Stimulated activated CD4-positive, alpha-beta T cell treated with anti-CD3 and anti-CD28 coated beads, Interleukin-12 subunit alpha, Interleukin-12 subunit beta, amount 100 ng/mL, for 24 hours (primary cell): ENCODE measurements around the gene TMEM117.

Source experiments
- DNase-seq, 2 experiments: peaks; one replicate each; pipeline ENCODE4 v3.0.0-alpha.2; 2020; ENCODE audit warnings: low read depth in 2 of 2

TMEM117 gene

DNA sequence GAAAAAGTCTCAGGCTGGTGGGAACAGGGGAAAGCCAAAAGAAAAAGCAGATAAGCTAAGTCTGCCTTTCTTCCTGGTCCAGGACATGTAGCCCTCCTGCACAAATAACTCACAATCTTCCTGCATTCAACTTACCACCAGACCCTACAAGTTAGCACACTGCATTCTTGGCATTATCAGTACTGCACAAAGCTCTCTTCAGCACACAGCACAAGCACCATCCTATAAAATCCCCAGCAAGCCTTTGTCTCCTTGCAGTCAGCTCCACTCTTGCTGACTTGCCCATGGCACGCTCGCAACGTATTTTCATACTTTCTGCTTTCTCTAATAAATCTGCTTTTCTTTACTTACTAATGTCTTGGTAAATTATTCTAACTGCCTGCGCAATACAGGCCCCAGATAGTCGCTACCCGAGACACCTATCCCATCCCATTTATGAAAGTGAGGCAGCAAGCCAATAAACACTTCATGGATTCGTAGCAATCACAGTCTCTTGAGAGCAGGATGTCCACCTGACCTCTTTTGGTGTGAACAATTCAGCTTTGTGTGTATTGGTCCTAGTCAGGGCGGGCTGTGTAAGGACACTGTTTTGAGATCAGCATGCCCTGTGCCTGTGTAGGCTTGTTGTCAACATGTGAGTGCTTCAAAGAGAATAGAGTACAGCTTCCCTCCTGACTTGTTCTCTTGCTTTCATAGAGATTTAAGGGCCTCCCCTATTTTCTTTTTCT, 49.0 kb downstream of the TMEM117 start:
- DNase-seq, result no peak

DNA sequence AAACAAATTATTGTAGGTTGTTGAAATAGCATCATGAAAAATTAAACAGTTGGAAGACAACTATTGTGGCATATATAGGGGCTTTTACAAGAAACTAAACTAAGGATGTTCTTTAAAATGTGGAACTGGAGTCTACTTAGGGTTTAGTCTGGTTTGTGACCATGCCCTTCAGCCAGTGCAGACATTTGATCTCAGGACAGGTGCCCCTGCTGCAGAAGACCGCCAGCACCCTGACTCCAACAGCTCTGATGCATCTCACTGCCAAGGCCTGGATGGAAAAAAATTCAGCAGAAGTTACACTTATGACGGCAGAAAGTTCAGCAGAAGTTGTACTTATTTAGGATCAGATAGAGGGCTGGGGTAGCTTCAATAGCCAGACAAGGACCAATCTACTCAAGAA, 51.5 kb downstream of the TMEM117 start:
- DNase-seq, result no peak

DNA sequence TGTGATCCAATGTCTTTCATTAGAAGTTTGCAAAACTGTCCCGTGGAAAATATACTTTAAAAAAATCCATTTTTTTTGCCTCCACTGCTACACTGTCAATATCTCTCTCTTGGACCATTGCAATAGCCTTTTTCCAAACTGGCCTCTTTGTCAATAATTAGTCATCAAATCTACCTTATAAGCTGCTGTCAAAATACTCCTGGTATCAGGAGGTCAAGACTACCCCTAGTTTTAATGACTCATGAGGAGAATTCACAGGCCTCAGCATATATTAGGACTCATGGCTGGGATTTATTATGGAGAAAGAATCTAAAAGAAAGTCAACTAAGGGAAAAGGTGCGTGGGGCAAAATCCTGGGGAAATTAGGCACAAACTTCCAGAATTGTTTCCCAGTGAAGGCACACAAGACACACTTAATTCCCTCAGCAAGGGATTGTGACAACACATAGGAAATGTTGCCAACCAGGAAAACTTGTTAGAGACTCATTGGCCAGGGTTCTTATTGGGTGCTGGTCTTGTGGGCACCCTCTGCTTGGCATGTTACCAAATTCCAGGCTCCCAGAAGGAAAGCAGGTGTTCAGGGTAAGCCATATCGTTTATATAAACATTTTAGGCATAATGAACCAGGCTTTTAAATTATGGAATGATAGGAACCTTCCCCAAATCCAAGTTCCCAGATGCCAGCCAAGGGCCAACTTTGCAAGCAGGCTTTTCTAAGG, 56.1 kb downstream of the TMEM117 start:
- DNase-seq, result no peak

DNA sequence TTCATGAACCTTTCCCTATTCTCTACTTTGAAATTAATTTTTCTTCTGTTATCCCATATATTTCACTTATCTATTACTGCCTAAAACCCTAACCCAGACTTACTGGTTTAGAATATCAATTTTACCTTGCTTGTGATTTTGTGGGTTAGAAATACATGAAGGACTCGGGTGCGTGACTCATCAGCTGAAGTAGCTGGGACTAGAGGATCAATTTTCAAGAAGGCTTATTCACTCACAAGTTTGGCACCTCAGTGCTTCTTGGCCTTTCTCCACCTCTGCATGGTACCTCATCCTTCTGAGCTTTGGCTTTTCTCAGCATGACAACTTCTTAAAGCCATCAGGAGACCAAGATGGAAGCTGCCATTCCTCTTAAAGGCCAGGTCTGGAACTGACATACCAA, 57.8 kb downstream of the TMEM117 start:
- DNase-seq, result no peak

DNA sequence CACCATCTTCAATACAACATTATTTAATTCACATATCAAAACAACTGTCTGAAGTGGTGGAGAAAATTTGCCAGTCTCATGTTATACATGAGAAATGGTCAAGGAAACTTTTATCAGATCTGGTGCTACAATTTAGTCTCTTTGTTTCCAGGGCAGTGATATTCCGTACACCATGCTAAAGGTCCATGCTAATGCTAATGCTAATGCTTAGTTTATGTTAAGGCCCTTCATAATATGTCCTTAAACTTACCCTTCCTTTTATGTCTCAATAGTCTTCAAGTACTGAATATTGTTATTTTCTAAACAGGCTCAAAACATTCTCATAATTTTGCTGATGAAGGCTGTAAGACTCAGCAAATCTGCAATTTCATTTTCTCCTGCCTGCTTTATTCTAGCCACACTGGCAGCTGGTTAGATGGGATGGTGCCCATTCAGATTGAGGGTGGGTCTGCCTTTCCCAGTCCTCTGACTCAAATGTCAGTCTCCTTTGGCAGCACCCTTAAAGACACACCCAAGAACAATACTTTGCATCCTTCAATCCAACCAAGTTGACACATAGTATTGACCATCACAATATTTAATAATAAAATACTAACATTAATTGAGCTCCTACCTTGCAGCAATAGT, 59.8 kb downstream of the TMEM117 start:
- DNase-seq, result no peak

DNA sequence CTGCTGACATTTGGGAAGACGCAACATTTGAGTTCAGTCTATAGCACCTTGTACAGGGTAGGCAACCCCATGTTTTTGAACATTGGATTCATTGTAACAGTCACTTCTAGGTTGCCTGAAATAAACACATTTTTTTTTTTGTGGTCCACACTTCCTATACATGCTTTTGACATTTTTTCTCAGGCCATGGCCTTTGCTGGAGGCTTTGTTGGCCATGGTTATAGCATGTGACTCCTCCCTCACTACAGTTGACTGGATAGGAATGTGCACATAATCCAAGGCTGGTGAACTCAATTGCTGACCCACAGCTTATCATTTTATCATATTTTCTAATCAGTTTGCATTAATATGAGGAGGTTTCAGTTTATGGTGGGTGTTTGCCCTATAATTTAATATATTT, 60.6 kb downstream of the TMEM117 start:
- no peak for DNase-seq

DNA sequence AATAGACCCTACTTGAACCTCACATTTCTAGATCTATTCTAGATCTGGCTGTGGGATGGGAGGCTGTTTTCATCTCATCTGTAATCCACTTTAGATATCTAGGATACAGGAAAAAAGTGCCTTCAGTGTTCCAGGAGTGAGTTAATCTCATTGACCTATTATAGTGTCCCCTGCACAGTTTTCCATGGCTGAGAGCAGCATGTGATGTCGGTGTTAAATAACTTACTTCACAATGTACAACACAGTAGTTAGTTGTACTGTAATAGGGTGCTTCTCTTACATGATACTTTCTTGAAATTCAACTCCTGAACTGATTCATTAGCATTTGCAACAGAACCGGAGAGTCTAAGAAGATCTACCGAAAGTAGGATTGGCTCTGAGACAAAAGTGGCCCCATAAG, 62.6 kb downstream of the TMEM117 start:
- no peak for DNase-seq

DNA sequence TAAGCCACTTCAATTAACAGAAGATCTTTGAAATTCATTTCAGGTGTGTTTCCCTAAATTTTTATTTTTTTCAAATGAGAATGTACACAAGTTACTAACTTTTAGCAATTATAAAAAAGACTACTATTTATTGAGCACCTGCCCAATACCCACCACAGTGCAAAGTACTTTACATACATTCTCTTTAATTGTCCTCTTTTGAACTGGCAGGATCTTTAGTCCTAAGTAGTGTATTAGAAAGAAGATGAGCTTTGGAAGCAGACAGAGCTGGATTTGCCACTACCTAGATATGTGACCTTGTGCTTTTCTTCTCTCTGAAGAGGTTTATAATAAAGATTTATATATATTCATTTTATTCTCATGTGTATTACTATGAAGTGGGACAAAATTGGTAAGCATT, 63.7 kb downstream of the TMEM117 start:
- no peak for DNase-seq

DNA sequence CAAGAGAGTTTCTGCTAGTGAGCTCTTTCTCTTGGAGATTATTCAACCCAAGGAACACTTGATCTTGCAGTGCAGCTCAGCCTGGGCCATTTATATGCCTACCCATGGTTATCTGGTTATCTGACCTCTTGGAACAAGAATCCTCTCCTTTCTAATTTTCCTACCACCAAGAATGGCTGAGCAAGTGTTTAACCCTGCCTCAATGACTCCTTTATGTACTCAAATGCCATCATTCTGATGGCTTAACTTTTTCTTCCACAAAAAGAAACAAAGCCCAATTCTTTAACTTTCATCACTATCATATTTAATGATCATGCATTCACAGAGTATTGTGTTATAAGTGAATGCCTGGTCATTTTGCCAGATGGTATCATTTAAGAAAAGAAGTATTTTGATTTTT, 67.8 kb downstream of the TMEM117 start:
- DNase-seq, result no peak

DNA sequence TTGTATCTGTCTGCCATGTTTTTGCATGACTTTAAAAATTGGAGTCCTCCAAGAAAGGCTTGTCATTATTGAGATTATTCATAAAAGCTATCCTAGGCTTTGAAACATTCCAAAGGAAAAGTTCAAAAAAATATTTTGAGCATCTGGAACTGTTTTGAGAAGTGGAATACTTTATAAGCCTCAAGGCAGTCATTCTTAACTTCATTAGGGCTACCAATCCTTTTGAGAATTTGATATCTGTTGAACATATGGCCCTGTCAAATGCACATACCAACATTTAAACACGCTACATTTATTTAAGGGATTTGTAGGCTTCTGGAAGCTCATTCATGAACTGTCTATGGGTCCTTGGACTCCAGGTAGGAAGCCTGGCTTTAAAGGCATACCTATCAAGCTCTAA, 77.0 kb downstream of the TMEM117 start:
- DNase-seq, result no peak

DNA sequence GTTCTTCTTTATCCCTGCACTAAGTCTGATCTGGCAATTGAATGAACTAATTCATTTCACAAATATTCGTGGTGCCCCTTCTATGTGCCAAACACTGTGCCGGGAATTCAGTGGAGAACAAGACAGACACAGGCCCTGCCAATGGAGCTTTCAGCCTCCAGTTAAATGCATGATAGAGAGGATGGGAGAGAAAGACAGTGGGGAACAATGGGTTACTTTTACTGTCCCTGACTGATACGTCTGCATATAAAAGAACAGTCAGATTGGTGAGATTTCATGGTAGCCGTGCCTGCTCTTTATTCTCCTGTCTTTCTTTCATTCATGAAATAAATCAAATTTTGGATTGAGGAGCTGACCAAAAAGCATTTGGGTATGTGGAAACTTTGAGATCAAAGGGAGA, 78.5 kb downstream of the TMEM117 start:
- no peak for DNase-seq

DNA sequence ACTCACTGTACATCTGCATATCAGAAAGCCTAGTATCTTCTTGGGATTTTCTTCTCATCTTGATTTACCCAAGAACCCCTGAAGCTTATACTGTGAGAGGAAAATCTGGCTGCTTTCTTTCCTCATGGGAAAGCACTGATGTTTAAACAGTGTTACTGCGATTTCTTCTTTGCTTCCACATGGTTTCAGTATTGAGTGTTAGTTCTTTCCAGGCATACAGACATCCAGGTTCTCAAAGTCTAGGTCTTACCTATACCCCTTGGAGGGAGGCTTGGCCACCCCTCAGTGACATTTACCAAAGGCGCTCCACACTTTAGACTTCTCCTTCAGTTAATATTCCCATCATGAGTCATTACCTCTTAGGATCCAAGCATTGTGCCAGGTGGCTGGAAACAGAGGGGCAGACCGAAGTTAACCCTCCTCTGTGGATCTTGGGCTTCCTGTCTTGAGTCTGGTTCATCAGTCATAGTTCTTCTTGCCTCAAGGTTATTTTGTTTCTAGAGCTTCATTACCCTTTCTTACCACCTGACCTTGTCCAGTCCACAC, 79.1 kb downstream of the TMEM117 start:
- no peak for DNase-seq

DNA sequence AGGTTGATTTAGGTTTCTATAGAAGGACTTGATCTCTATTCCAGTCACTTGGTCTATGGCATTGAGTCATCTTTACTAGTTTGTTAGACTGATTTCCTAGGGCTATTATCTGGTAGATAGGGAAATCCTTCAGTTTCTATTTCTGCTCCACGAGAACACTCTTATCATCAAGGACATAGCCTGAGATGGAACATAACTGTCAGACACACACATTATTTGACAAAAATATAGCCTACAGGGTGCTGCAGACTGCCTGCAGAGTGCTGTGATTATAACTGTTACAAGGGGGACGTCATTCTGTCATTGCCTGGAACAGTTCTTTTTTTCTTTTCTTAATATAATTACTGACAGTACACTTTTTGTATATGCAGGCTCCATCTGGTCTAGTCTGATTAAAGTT, 82.0 kb downstream of the TMEM117 start:
- no peak for DNase-seq

DNA sequence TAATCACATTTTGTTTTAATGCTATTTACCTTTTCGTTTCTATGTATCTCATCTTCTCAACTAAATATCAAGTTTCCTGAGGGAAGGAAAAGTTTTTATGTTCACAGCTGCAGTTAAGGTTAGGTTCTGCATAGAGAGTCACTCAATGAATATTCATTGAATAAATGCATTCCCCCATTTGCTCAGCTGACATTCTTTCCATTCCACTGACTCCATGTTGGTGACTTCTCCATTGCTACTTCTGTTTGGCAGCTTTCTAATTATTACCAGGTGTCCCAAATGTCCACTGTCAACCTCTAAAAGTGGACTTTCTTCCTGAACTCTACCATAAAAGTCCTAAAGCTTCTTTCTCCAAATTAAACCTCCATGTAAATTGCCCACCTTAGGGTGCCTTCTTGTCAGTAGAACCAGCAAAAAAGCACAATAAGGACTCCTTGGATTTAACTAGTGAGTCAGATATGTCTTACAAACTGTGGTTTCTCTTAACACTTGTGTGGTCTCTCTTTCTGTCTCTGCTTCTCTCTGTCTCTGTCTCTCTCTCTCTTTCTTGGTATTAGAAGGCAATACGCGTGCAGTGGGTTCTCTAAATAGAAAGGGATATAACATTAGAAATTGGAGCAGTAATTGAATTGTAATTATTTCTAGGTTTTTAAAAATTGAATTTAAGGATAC, 85.9 kb downstream of the TMEM117 start:
- DNase-seq, result no peak

DNA sequence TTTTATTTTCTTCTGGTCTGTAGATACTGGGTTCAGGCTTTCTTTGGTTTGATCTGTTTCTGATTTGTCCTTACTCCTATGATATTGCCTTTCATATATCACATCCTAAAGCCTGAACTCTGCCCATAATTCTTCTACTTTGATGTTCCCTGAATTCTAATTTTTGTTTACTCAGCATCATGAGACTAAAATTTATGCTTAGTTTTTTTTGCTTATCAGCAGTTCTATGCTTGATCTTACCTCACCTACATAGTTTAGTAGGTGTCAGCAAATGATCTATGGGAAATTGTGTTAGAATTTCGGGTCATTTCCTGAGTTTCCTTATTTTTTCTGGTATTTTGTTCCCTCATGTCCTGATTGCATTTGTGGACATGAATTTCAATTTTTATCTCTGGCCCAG, 94.2 kb downstream of the TMEM117 start:
- DNase-seq, result no peak

DNA sequence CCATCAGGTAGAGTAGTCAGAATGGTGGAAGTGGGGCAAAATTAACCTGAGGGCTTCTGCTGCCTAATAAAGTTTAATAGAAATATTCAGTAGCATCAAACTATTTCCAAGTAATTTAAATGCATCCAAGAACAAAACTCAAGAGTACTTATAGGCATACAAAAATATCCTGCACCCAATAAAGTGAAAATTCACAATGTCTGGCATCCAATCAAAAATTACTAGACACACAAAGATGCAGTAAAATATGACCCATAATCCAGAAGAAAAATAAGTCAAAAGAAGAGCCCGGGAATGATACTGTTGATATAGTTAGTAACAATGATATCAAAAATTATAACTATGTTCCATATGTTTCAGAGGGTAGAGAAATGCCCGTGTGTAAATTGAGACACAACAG, 95.3 kb downstream of the TMEM117 start:
- no peak for DNase-seq

DNA sequence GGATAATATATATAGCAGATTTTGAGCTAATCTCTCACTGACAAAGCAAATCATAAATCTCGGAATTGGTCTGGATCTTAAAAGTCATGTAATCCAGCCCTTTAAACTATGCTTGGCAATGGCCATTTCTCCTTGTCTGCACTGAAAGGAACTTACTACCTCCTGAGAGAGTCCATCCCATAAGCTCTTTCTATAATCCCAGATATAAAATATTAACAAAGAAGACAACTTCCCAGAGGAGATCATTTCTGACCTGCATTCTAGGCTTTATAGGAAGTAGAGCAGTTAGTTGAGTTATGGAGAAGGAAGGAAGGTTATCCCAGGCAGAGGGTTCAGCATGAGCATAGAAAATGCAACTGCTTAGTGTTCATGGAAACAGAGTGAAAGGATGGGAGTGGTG, 99.7 kb downstream of the TMEM117 start:
- no peak for DNase-seq

DNA sequence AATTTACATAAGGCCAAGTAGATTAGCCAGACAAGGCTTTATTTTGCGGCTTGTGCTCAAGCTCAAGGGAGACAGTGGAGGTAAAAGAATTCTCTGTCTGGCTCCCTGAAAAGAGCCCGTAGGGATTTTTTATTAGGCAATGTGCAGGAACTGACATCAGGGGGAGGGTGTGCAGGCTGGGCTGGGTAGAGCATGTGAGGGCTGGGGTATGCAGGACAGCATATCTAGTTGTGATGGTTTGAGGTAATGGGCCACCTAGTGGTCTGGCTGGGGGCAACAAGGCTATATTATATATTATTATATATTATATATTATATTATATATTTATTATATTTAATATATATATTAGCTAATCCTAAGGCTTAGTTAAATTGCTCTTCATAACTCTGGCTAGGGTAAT, 102.1 kb downstream of the TMEM117 start:
- DNase-seq, result no peak

DNA sequence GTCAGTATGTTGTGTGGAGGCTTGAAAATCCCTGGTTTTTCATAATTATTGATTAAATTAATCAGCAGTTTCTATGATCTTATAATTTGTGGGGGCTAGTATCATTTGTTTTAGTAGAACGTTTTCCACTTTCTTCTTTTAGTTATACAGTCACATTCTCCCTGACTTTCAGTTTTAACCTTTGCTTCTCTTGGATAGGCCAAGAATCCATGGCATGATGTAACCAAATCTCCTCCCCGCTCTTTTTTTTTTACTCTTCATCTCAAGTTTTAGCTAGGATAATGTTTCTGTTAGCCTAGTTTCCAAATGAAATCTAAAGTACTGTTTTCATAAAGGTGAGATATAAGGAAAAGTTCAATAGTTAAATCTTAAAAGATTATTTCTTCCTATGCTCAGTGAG, 106.5 kb downstream of the TMEM117 start:
- DNase-seq, result no peak

DNA sequence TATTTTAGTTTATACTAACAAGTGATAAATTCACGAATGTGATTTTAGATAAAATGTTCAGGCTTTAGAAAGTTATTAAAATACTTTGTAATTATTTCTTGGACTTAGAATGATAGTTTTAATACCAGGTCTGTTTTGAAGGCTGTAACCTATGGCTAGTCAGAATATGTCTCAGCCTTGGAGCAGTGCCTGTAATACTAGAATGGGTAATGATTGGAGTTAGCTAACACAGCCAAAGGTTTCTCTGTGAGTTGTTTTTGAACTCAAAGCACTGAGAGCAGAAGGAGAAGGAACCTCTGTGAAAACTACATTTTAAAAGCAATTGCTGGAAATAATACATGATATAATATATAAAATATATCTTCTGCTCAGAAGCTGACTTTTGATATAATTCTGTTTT, 110.1 kb downstream of the TMEM117 start:
- DNase-seq, result no peak

DNA sequence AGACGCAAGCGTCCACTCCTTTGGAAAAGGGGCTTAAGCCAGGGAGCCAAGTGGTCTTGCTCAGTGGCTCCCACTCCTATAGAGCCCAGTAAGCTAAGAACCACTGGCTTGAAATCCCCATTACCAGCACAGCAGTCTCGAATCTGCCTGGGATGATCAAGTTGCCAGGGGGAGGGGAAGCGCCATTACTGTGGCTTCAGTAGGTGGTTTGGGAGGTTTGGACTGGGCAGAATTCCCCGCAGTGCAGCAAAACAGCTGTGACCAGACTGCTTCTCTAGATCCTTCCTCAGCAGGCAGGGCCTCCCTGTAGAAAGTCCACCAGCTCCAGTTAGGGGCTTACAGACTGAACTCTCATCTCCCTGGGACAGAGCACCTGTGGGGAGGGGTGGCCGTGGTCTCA, 115.4 kb downstream of the TMEM117 start:
- DNase-seq, result no peak

DNA sequence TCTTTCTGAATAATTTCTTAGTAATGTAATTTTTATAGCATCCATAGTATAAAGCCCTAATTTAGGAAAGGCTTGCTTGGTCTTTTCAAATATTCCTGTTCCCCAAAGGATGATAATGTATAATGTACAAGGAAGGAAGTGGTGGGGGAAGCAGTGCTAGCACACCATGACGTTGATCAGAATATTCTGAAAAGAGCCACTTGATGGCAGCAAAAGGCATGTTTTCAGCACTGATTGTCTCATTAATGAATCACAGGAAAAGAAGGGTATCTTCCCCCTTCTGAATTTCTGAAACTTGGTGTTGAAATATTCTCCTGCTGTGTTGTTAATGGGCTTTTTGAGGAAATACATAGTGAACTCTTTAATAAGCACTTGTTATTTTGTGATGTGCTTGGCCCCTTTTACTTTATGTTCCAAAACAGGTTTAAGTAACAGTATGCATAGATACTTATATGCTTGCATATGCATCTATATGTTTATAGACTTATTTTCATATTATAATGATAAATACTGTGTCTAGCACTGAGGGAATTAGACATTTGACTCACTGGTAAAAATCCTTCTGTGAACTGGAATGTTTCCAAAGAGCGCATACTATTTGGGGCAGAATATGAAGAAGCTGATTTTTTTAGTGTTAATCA, 122.0 kb downstream of the TMEM117 start:
- no peak for DNase-seq
